Measurements from ENCODE around the gene SLC4A11. TPM values are rescaled to one million over a fixed set of nuclear protein-coding genes. Genes with fewer than 3 reads are reported as not detected.
"Not testable (repeated sequence)": the region's sequence is repeated elsewhere in the genome, so short reads cannot be mapped to it uniquely, and the experiment has no call there.

The SLC4A11 gene
- total RNA-seq, 1 donor, result 1.7 TPM

DNA sequence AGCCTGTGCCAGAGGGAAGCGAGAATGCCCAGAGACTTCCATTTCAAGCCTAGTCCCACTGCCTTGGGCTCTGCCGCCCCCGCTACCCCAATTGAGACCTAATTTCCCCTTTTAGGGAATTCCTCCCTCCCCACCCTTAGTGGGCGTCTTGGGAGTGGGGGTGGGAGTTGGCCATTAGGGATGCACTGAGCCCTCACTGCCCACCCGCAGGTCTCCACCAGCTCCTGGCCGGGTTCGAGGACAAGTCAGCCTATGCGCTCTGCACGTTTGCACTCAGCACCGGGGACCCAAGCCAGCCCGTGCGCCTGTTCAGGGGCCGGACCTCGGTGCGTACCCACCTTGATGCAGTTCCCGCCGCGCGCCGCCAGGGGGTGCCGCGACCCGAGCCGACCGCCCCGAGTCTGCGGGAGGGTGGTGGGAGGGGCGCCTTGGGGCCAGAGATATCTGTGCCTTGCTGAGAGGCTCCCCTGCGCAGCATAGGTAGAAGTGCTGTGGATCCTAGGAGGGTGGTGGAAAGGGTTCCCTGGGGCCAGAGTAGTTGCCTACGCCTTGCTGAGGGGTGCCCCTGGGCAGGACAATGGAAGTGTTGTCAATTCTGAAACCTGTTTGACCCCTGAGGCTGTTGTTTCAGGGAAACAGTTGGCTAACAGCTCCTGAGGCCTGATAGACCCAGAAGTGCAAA is 20.5 kb downstream of the SLC4A11 start:
- TF ChIP-seq, protein P1, sequence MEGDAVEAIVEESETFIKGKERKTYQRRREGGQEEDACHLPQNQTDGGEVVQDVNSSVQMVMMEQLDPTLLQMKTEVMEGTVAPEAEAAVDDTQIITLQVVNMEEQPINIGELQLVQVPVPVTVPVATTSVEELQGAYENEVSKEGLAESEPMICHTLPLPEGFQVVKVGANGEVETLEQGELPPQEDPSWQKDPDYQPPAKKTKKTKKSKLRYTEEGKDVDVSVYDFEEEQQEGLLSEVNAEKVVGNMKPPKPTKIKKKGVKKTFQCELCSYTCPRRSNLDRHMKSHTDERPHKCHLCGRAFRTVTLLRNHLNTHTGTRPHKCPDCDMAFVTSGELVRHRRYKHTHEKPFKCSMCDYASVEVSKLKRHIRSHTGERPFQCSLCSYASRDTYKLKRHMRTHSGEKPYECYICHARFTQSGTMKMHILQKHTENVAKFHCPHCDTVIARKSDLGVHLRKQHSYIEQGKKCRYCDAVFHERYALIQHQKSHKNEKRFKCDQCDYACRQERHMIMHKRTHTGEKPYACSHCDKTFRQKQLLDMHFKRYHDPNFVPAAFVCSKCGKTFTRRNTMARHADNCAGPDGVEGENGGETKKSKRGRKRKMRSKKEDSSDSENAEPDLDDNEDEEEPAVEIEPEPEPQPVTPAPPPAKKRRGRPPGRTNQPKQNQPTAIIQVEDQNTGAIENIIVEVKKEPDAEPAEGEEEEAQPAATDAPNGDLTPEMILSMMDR (IDR thresholded peaks at IDR 0.05; ENCODE audit: insufficient read depth, low read depth, low read length), result peak; percentile 90
- peak; percentile 38 for DNase-seq (ENCODE audit: low read depth)
- H3K4me3 ChIP-seq (ENCODE audit: low read depth, low read length), result no peak overlapping the region

DNA sequence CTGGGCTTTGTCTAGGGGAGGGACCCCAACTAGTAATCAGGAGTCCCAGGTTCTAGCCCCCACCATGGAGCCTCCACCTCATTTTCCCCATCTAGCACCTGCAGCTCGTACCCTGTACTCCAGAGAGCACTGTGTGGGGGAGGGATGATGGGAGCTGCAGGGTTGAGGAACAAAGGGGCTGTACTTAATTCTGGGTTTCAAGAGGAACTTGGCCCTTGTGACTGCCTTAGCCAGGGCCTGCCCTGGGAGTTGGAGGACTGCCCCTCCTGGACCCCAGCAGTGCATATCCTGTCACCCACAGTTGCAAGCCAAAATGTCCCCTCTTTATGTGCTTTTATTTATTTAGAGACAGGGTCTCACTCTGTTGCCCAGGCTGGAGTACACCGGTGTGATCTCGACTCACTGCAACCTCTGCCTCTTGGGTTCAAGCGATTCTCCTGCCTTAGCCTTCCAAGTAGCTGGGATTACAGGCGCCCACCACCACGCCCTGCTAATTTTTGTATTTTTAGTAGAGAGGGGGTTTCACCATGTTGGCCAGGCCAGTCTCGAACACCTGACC is 23.6 kb downstream of the SLC4A11 start:
- H3K4me3 ChIP-seq (ENCODE audit: low read depth, low read length); DNase-seq (ENCODE audit: low read depth): not testable (repeated sequence)

DNA sequence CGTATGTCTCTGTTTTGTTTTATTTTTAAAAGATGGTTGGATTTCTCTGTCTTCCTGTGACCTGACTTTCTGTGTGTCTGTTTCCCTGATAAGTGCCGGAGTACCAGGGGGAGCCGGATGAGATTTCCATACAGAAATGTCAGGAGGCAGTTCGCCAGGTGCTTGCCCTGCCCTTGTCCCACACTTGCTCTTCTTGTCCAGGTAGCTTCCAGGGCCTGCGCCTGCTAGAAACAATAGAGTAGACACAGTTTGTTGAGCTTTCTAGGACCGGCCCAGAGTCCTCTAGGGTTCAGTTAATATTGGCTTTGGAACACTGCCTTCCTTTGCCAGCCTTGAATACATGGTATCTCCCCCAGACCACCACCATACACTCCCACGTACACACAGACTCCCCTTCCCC is 25.8 kb downstream of the SLC4A11 start:
- no peak overlapping the region for H3K4me3 ChIP-seq (ENCODE audit: low read depth, low read length)
- TF ChIP-seq, protein P1 (IDR thresholded peaks at IDR 0.05; ENCODE audit: insufficient read depth, low read depth, low read length), result no peak
- no peak for DNase-seq (ENCODE audit: low read depth)

DNA sequence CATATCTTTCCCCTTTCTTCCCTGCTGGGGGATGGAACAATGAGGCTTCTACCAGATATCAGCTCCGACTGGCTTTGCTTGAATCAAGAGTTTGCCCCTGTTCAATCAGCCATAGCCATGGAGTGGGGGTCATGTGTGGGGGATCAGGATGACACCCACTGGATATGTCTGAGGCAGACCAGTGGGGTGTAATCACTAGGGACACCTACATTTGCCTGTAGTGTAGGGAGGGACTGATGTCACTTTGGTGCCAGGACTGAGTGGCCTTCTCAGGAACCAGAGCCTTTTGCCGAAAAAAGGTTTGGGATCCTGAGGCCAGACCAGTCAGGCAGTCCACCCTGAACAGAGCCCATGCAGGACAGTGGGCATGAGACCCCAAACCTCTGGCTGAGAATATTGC is 28.6 kb downstream of the SLC4A11 start:
- TF ChIP-seq, protein P1 (IDR thresholded peaks at IDR 0.05; ENCODE audit: insufficient read depth, low read depth, low read length), result no peak
- H3K4me3 ChIP-seq (ENCODE audit: low read depth, low read length), result peak overlapping the region; percentile 98
- no peak for DNase-seq (ENCODE audit: low read depth)

DNA sequence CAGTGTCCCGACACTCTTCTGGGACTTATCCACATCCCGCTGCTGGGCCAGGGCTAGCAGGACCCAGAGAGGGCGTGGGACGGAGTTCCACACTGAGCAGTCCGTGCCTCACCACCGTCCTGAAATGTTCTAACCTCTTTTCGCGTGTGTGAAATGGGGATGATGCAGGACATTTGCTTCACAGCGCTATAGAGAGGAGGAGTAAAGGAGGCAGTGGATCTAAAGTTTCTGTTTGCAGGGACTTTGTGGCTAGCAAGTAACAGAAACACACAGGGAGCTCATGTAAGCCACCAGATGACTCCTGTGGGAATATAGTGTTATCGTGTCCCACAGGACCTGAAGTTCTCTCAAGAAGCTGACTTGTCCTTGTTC is 29.1 kb downstream of the SLC4A11 start:
- H3K4me3 ChIP-seq (ENCODE audit: low read depth, low read length), result peak overlapping the region; percentile 98

DNA sequence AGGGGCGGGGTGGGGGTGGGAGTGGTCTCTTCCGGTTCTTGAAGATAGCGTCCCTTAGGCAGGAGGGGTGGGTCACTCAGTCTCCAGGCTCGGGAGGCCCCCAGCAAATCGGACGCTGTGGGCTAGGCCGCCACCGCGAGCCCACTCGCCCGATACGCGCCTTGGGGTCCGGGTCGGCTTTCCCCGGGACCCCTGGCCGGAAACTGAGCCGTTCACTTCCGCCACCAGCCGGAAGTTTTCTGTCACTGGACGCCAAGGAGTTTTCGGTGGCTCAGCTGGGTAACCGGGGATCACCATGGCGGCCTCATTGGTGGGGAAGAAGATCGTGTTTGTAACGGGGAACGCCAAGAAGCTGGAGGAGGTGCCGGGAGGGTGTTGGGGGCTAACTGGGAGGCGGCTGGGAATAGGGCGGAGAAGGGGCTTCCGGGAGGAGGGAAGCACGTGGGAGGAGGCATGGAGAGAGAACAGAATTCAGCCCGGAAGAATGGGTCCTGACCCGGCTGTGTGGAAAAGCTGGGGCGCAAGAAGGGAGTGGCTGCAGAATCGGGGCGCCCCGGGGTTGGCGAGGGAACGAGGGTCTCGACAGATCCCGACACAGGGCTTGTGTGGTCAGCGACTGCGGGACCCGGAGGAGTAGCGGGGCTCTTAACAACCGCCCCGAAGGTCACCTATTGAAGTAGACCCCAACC is 29.6 kb downstream of the SLC4A11 start, which contains the start of gene ITPA:
Gene ITPA, plus strand, starts transcription at position 242 of the 689 bp plus-strand sequence. Its CDS starts 54 bp downstream, at position 296.
- TF ChIP-seq, protein P1 (IDR thresholded peaks at IDR 0.05; ENCODE audit: insufficient read depth, low read depth, low read length), result no peak

More for the DNA sequence above, 29.1 kb downstream of the SLC4A11 start:
- TF ChIP-seq, protein P1 (IDR thresholded peaks at IDR 0.05; ENCODE audit: insufficient read depth, low read depth, low read length), result no peak
- peak; percentile 16 for DNase-seq (ENCODE audit: low read depth)

DNA sequence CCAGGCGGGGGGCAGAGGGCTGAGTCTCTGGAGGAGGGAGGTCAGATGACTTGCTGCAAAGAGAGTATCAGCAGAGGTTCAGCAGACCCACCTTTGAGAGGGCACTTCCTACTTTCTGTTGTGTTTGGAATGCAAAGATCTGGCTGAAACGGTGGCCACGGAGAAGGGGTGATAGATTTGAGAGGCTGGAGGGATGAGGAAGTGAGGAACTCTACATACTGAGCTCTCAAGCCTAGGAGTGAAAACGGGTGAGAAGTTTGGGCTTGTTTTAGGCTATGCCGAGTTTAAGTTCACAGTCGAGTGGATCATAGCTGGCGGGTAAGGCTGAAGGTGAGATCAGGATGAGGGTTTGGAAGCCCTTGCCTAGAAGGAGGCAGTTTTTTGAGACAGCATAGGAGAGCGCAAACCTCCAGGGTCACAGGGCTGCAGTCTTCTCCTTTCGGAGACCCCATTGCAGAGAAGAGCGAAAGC is 30.2 kb downstream of the SLC4A11 start:
- DNase-seq (ENCODE audit: low read depth), result peak; percentile 3
- peak overlapping the region; percentile 98 for H3K4me3 ChIP-seq (ENCODE audit: low read depth, low read length)
- TF ChIP-seq, protein P1 (IDR thresholded peaks at IDR 0.05; ENCODE audit: insufficient read depth, low read depth, low read length), result no peak

More for the DNA sequence above, 29.6 kb downstream of the SLC4A11 start, which contains the start of gene ITPA:
- H3K4me3 ChIP-seq (ENCODE audit: low read depth, low read length), result peak within 1 kb of the TSS; percentile 98
- DNase-seq (ENCODE audit: low read depth), result peak; percentile 34
